Measurements from ENCODE around the gene KRTAP12-3.

- TF ChIP-seq POLR2A (IDR thresholded peaks at IDR 0.05), result no peak
- TF ChIP-seq POLR2AphosphoS5 (IDR thresholded peaks at IDR 0.05), result no peak
These were observed 14.2 kb downstream of the KRTAP12-3 start for GRCh38 chr21:44671911-44672310.

All from breast epithelium (tissue), 3 donors.